HG03095 (cell line): Measurements from ENCODE around the gene BEX5.
"Not testable (repeated sequence)": the region's sequence is repeated elsewhere in the genome, so short reads cannot be mapped to it uniquely, and the experiment has no call there.

Source experiments
- ATAC-seq: cut with Tn5 transposase; IDR thresholded peaks from one replicate; pipeline ENCODE4 v1.9.1; 2021; ENCODE audit warnings: moderate library complexity; ENCODE audit not compliant: unreplicated experiment

BEX5 gene

DNA sequence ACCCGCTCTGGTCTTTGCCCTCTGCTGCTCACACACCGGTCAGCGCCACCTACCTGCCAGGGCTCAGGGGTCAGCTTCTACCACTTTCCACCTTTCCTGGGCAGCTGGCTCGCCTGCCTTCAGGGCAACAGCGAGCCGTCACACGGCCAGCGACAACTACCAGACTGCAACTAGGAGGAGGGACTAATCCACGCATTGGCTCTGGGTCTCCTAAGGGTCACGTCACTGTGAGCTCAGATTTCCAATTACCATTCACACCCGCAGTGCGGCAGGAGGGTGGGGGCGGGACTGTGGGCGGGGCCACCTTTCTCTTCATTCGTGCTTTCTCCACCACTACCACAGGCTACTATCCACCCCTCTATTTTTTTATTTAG, at the start of gene BEX5:
TSS of gene BEX5 (minus strand) at position 172 of the 374 bp plus-strand sequence. CDS start 1,712 bp downstream, outside the sequence.
- peak; percentile 97 for ATAC-seq

DNA sequence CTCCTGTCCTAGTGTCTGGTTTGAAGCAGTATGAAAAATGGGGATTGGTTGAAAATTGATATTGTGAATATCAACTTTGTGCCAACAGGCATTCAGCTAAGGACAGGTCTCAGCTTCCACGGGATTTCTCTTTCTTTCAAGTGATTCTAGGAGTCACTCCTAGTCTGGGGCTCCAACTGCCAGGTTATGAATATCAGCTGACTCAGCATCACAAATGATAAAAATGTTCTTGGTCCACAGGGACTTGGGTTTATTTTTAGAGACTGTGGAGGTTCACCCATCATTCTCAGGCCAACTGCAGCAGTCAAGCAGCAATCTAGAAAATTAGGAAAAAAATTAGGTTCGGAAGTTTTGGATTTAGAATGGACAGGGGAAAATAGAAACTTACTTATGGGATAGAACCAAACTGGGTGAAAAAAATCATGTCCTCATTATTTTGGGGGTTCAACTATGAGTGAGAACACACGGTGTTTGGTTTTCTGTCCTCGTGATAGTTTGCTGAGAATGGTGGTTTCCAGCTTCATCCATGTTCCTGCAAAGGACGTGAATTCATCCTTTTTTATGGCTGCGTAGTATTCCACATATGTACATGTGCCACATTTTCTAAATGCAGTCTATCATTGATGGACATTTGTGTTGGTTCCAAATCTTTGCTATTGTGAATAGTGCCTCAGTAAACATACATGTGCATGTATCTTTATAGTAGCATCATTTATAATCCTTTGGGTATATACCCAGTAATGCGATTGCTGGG, 30.4 kb upstream of the BEX5 start:
- ATAC-seq: no peak

GRCh38 chrX:102154900-102155805, 624 bp downstream of the BEX5 start:
- ATAC-seq: peak; percentile 33

DNA sequence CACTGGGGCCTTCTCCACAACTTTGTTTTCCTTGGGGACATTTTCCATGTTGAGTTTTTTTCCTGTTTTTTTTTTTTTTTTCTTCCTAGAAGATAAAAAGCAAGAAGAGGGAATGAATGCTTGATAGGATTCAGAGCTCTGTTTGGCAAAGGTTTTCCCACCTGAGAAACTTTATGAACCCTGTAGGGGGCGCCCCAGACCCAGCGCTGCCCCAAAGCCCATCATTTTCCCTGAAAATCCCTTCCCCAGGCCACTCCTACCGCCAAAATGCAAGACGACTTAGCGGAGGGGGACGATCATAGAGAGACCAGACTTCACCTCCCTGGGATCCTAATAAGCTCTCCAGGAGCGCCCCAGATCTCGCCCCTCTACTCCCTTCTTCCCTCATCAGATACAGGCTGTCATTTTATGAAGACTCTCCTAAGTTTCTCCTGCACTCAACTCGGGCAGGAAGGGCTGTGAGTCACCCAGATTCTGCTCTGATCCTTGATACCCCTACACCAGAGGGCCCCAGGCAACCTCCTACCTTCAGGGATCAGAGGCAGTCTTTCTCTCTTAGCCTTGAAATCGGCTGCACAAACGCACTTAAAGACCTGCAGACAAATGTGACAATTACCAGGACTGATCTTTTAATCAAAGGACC, 1.4 kb downstream of the BEX5 start:
- no peak for ATAC-seq

GRCh38 chrX:102142274-102142673, 13.5 kb downstream of the BEX5 start, which contains the start of gene TCEAL6:
Gene TCEAL6, minus strand, starts transcription at chrX:102142481.
- not testable (repeated sequence) for ATAC-seq

- ATAC-seq: not testable (repeated sequence)
Observed at GRCh38 chrX:102141631-102142030, 14.1 kb downstream of the BEX5 start.

DNA sequence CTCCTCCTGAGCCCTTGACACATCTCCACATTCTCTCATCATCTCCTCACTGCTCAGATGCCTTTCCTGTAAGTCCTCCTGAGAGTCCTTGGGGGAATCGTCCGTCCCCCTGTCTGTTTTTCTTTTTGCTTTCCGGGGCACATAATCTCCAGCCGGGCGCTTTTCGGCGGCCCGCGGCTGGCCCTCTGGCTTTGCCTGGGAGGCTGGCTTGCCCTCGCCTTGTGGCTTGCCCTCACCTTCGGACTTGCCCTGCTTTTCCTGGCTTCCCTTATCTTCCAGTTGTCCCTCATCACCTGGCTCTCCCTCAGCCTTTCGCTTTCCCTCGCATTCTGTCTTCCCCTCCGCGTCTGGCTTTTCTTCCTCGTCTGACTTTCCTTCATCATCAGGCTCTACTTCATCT, 14.9 kb downstream of the BEX5 start:
- ATAC-seq: not testable (repeated sequence)

DNA sequence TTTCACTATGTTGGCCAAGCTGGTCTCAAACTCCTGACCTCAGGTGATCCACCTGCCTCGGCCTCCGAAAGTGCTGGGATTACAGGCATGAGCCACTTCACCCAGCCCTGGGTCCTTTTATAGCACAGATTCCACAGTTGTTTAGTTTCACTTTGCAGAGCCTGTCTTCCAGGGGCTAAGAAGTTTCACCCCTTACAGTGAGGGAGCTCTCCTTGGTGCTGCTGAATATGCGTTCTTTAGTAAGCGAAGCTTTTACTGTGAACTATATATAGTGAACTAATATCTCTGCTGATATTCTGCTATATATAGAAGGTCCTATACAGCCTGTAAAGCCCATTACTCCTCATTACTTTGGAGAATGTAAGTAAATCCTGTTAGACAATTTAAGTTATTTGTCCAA, 17.7 kb downstream of the BEX5 start:
- ATAC-seq: no peak

DNA sequence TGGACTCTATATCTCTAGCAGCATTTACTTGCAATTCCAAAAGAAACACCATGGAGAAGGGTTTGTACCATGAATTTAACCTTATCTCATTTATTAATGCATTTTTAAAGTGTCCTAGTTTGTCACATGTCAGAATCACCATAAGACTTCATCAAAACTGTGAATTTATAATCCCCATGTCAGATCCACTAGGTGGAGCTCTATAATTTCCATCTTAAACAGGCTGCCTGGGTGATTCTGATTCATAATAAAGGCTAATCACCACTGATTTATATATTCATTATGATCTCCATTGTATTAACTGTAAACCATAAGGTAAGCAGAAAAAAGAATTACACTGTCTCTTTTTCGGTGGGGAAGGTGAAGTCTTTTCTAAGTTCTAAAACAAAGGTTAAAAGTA, 26.3 kb downstream of the BEX5 start:
- ATAC-seq: no peak

DNA sequence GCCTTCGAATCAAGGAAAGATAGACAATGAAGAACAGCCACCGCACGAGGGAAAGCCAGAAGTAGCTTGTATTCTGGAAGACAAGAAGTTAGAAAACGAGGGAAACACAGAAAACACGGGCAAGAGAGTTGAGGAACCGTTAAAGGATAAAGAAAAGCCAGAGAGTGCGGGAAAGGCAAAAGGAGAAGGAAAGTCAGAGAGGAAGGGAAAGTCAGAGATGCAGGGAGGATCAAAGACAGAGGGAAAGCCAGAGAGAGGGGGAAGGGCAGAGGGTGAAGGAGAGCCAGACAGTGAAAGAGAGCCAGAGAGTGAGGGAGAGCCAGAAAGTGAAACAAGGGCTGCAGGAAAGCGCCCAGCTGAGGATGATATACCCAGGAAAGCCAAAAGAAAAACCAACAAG, 28.9 kb downstream of the BEX5 start:
- ATAC-seq: no peak

GRCh38 chrX:102126080-102126818, 29.5 kb downstream of the BEX5 start:
- not testable (repeated sequence) for ATAC-seq

DNA sequence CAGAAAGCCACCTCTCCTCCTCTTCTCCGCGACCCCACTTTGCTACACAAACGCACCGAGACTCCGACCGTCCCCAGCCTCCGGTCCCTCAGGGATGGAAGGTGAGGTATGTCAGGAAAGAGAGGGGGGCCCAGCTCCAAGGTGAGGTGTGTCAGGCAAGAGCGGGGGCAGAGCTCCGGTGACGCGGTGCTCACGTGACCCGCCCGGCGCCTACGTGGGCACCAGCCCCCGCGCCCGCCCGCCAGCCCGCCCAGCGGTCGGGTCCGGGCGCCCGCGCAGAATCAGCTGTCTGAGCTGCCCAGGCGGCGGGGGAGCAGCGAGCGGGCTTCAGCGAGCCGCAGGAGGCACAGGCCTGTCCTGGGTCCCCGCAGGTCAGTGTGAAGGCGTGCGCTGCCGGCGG, 30.3 kb downstream of the BEX5 start, which contains the start of gene TCEAL2:
TSS of gene TCEAL2 (plus strand) at position 244 of the 400 bp plus-strand sequence. CDS start 1,152 bp downstream, outside the sequence.
- ATAC-seq: not testable (repeated sequence)

DNA sequence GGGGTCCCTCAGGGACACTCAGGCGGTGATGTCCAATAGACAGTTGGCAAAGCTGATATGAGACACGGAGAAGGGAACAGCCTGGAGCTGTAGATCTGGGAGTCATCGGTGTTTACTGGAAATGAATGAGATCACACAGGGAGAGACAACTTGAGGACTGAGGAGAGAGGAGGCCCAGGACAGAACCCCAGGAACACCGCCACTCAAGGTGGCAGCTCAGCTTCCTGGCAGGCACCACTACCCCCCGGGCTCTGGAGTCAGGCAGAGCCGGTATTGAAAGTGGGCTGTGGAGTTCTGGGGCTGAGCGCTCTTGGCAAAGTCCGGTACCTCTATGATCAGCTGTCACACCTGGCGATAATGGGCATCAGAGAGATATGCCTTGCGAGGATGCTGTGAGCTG, 30.8 kb downstream of the BEX5 start:
- not testable (repeated sequence) for ATAC-seq

GRCh38 chrX:102115748-102116147, 40.0 kb downstream of the BEX5 start:
- no peak for ATAC-seq

GRCh38 chrX:102113367-102113766, 42.4 kb downstream of the BEX5 start:
- ATAC-seq: no peak
